ENCODE results near the gene TAF4.

The TAF4 gene

DNA sequence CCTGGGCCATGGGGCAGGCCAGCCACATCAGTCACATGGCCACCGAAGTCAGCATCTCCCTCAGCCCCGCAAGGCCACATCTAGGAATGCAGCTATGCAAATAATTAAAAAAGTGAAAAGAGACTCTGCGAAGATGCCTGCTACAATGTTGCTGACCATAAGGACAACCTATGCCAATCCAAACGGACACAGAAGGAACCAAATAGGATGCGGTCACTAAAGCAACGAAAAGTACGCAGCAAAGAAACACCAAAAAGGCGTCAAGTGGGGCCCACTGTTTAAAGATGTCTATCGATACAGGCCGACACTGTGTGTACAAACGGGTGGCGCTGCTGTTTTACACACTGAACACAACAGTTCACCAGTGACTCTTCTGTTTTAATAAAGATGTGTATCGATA lies 56.4 kb downstream of the TAF4 start:
- TF ChIP-seq POLR2A (IDR thresholded peaks at IDR 0.05; ENCODE audit: low read depth, low read length), result no peak
- FAIRE-seq, result no peak
- no peak for DNase-seq (ENCODE audit: insufficient read length, low spot score)

DNA sequence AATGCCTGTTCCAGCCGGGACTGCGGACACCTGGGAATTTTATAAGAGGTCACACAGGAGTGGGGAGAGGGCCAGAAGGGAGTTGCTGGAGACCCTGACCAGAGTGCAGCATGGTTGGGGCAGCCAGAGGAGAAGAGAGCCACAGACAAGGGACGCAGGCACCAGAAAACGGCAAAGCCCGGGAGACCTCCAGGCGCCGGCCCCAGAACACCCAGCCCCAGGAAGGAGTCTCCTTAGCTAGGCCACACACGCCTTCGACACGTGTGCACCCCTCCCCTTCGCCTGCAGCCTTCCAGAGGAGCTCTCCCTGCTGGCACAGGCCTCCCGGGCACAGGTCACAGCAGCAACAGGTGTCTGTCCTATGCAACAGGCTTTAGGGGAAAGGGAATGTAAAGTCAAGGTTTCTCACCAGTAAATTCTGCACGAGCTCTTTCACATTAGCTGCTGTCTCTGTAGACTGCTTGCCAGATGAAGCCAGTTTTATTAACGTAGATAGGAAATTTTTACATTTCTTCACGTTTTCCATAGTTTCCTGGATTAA lies 57.0 kb downstream of the TAF4 start:
- TF ChIP-seq POLR2A (IDR thresholded peaks at IDR 0.05; ENCODE audit: low read depth, low read length), result no peak
- FAIRE-seq (no peak), DNase-seq (ENCODE audit: insufficient read length, low spot score) (no peak)

DNA sequence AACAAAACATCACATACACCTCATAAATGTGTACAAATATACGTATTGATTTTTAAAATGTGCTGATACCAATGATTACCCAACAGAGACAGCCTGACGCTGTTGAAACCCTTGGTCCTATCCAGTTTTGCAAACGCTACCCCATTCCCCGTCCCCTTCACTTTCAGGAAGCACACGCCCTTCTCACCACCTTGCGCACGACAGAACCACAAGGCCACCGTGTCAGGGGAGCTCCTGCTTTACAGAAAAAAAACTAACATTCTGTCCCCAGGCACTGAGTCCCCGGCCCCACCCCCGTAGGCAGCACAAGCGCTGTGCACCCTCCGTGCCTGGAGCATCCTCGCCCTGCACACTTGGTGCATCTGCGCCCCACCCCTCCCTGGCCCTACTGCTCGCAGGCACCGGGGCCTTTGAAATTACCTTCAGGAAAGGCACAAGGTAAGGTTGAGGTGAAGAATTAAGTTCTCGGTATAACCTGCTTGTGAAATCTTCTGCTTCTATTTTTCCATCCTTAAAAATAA lies 58.5 kb downstream of the TAF4 start:
- FAIRE-seq (no peak), DNase-seq (ENCODE audit: insufficient read length, low spot score) (no peak)
- TF ChIP-seq POLR2A (IDR thresholded peaks at IDR 0.05; ENCODE audit: low read depth, low read length), result no peak

DNA sequence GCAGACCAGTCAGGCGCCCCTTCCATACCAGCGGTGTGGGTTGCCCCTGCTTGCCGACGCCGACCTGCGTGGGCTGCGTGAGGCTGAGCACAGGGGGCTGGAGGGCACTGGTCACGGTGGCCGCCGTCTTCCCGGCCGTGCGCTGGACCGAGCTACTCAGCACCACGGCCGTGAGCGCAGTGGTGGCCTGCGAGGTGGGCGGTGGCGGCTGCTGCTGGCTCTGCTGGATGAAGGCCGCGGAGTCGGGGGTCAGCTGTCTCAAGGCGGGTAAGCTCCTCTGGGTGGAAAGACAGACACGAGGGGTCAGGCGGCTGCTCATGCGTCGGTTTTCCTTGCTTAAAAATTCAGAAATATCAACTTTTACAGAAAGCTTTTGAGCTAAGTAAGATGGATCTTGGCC lies 59.2 kb downstream of the TAF4 start:
- no peak for DNase-seq (ENCODE audit: insufficient read length, low spot score)
- FAIRE-seq, result no peak
- no peak for TF ChIP-seq POLR2A (IDR thresholded peaks at IDR 0.05; ENCODE audit: low read depth, low read length)

DNA sequence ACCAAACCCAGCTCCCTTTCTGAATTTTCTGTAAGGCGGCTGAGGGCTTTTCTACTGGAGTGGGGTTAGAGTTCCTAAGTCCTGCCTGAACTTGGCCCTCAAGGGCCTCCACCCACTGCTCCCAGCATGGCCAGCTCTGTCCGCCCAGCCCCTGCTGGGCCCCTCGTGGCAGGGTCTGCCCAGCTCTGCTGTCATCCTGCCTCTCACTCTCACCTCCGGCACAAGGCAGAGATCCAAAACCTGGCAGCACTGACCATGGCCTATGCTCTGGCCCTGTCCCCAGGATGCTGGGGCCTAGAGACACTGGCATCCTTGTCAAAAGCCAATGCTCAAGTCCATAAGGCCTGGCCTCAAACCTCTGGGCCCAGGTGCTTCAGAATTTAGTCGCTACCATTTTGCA lies 61.1 kb downstream of the TAF4 start:
- FAIRE-seq, result no peak
- TF ChIP-seq POLR2A (IDR thresholded peaks at IDR 0.05; ENCODE audit: low read depth, low read length), result no peak
- DNase-seq (ENCODE audit: insufficient read length, low spot score), result no peak

DNA sequence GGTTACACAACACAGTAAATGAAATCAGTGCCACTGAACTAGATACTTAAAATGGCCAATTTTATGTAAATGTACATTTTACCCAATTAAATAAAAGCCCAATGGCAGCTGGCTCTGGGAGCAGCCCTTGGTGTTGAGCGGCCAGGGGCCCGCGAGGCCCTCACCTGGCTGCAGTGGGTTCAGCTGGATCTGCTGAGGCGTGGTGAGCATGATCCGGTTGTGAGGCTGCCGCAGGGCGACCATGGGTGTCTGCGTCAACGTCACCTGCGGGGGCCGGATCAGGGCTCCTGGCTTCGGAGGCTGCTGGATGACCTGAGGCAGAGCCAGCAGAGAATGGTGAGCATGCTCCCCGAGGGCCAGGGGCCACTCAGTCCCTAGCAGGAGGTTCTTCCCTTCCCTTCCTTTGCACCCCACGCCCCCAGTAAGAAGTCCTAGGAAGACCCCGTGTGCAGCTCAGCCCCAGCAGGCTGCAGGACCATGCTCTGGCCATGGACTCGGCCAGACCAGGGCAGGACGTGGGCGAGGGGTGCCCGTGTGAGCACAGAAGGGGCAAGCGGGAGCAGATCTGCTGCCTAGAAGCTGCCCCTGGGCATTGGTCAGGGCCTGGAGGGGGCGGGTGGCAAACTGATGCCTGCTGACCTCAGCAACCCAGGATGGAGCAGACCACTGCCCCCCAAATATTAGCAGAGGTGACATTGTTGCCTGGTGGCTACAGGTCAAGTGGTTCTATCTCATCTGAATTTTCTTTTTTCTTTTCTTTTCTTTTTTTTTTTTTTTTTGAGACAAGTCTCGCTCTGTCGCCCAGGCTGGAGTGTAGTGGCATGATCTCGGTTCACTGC lies 61.9 kb downstream of the TAF4 start:
- no peak for TF ChIP-seq POLR2A (IDR thresholded peaks at IDR 0.05; ENCODE audit: low read depth, low read length)
- no peak for DNase-seq (ENCODE audit: insufficient read length, low spot score)
- no peak for FAIRE-seq

DNA sequence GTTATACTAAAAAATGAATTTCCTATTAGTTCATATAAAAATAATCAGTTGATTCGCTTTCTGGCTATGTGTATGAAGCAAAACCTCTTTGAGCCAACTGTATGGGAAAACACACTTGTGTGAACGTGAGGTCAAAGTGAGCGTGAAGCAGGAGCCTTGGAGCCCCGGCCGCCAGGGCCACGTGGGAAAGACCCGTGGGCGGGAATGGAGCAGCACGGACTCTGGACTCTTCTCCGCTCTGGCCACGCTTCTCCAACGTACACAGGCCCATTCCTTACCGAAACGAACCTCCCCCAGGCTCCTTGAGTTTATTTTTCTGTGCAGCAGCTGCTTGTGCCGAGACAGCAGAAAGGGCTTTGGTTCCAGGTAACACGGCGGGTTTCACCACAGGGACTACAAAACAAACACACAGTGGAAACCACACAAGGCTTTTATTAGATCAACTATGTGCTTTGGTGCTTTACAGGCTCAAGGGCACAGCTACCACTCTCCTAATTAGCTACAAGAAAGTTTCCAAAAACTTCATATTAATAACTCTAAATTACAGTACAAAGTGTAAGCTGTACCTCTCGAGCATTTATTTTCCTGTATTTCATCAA lies 62.7 kb downstream of the TAF4 start:
- no peak for TF ChIP-seq POLR2A (IDR thresholded peaks at IDR 0.05; ENCODE audit: low read depth, low read length)
- FAIRE-seq, result no peak
- no peak for DNase-seq (ENCODE audit: insufficient read length, low spot score)

DNA sequence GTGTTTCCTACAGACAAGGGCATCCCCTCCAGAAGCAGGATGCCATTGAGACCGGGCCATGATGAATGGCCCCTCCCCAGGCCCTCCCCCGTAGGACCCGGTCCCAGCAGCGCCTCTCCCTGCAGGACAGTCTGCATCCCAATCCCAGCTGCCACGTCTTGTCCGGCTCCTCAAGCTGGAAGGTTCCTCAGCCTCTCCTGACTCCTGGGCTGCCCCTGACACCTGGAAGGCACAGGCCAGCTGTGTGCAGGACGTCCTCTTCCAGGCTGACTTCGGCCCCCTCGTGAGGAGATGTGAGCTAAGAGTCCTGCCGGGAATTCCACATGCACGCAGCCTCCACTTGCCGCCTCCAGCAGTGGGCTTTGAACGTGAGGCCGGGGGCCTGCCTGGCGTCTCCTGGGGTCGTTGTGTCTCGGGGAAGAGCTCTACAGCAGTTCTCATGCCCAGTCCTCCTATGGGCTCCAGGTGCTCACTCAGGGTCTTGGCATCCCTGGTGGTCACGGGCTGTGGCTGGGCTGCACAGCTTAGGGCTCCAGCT lies 64.4 kb downstream of the TAF4 start:
- no peak for TF ChIP-seq POLR2A (IDR thresholded peaks at IDR 0.05; ENCODE audit: low read depth, low read length)
- DNase-seq (ENCODE audit: insufficient read length, low spot score) (no peak), FAIRE-seq (no peak)

DNA sequence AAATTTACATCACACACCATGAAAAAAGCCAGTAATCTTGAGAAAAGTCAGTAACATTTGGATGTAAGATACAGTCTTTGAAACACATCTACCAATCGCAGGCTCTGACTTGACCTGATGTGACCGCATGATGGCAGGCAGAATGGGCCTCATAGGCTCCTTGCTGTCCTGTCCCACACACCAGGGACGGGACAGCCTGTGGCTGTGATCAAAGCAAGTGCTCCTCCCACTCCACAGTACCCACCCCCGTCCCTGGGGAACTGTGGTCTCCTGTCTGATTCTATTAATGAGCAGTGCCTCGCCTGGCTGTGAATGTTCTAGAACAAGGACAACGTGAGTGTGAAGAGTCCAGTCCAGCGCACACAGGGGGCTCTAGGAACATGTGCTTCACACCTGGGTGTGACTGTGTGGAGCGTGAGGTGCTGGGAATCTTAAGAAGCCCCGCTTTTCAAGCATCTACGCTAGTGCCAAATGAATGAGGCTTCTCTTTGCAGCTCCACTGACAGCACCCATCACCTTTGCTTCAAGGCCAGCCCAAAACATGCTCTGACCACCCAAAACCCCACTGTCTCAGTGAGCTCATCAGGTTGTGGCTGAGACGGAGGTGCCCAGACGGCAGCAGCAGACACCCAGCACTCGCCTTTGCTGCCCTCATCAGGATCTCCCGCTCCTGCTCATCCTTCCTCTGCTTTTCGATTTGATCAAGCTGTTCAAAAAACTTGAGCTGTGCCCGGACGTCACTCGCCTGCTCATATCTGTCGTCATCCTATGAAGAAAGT lies 67.1 kb downstream of the TAF4 start:
- DNase-seq (ENCODE audit: insufficient read length, low spot score) (no peak), FAIRE-seq (no peak)
- no peak for TF ChIP-seq POLR2A (IDR thresholded peaks at IDR 0.05; ENCODE audit: low read depth, low read length)

DNA sequence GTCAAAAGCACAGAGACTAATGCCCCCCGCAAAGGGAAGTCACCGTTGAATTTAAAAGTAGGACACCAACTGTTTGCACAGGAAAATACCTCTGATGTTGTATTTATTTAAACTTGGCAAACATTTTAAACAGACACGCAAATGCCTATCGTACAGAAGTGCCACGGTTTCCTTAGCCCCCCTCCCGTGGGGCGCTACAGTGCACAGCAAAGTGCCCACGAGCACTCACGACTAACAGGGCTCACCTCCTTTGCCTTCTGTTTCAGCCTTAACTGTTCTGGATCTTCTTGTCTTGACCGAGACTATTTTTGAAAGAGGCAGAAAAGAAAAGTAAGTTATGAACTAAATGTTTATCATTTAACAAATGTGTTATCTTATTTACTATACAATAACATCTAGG lies 67.8 kb downstream of the TAF4 start:
- TF ChIP-seq POLR2A (IDR thresholded peaks at IDR 0.05; ENCODE audit: low read depth, low read length), result no peak
- FAIRE-seq, result no peak

DNA sequence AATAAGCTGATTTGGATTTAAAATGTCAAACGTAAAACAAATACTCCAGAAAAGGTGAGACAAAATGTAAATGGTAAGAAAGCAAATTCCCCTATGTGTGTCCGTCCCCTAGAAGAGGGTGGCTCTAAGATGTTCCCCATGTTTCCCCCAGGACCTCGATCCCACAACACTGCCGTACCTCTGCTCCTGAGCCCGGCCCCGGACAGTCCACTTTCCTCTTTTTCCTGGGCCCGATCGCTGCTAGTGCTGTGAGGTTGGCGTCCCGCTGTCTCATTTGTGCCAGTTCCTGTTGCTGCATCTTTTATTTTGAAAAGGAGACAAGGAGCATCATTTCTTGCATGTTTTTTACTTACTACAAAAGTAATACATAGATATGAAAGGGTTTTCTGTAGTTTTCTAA lies 68.3 kb downstream of the TAF4 start:
- no peak for FAIRE-seq
- TF ChIP-seq POLR2A (IDR thresholded peaks at IDR 0.05; ENCODE audit: low read depth, low read length), result no peak
- DNase-seq (ENCODE audit: insufficient read length, low spot score), result no peak

More for the DNA sequence above, 67.8 kb downstream of the TAF4 start:
- no peak for DNase-seq (ENCODE audit: insufficient read length, low spot score)

DNA sequence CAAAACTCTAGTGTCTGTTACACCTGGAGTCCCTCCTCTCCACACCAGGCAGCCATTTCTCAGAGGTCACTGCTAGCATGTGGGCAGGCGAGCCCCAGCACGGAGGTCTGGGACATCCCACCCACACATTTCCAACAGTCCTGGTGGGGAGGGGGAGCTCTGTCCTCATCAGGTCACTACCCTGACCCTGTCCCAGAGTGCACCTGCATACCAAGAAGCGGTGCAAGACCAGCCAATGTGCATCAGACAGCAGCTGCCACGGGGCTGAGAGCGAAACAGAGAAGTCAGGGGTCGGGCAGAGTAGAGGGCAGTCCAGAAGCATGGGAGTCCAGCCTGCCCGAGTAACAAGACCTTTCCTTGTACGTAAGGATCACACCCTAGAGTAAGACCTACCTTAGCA lies 71.1 kb downstream of the TAF4 start:
- no peak for TF ChIP-seq POLR2A (IDR thresholded peaks at IDR 0.05; ENCODE audit: low read depth, low read length)
- no peak for FAIRE-seq
- no peak for DNase-seq (ENCODE audit: insufficient read length, low spot score)

DNA sequence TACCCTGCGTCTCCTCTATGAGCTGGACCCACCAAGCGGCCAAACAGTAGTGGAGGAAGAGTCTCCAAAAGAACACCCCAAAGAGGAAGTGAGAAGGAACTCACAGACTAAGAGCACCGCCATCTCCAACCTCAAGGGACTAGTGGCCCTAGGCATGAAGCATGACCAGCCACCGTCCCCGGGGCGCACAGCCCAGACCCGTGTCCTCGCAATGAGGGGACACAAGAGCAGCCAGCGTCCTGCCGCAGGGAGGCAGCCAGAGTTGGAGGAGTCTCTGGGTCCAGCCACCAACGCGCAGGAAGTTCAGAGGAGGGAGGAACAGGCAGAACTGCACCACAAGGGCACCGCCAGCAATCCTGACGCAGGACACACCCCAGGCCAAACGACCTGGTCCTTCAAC lies 72.6 kb downstream of the TAF4 start:
- no peak for DNase-seq (ENCODE audit: insufficient read length, low spot score)
- no peak for FAIRE-seq
- TF ChIP-seq POLR2A (IDR thresholded peaks at IDR 0.05; ENCODE audit: low read depth, low read length), result no peak

DNA sequence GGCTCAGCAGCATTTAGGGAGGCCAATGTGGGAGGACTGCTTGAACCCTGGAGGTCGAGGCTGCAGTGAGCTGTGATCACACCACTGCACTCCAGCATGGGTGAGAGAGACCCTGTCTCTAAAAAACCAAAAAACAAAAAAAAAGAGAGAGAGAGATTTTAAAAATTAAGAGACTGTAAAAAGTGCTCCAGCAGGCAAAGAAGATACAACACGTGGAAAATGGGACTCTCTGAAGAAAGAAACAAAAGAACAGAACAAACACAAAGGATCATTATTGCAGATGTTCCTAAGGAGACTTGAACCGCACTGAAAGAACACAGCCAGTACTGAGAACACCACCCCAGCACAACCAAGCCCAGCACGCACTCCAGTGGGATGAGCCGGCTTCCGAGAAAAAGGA lies 74.2 kb downstream of the TAF4 start:
- no peak for FAIRE-seq
- no peak for TF ChIP-seq POLR2A (IDR thresholded peaks at IDR 0.05; ENCODE audit: low read depth, low read length)

More for the DNA sequence above, 74.2 kb downstream of the TAF4 start:
- no peak for DNase-seq (ENCODE audit: insufficient read length, low spot score)
